Spleen (tissue), 7 donors: ENCODE data around the gene MARK2.

Experiments
- POLR2A ChIP-seq, 3 donors: fragments of 450-650 bp; IDR thresholded peaks; one replicate each; pipeline ENCODE4 v1.5.1; 2017; ENCODE audit warnings: antibody characterized with exemption in 3 of 3, mild to moderate bottlenecking in 1 of 3
- POLR2AphosphoS5 ChIP-seq, 3 donors: sonication (generic); formaldehyde crosslinking; IDR thresholded peaks; one replicate each; pipeline ENCODE4 v1.5.1; 2017; ENCODE audit warnings: antibody characterized with exemption in 3 of 3
- TF ChIP-seq, protein P1 (sequence below), 11 experiments: fragments of 200-600 bp in 7 of 11; fragments of 450-650 bp in 4 of 11; sonication (generic) in 4 of 11; IDR thresholded peaks in 8 of 11; conservative IDR thresholded peaks in 3 of 11; 1 replicate in 7 of 11; 2 replicates in 4 of 11; pipeline versions ENCODE4 v1.4.0 to v1.8.0; 2016 to 2021; ENCODE audit warnings: antibody characterized with exemption in 11 of 11, inconsistent platforms in 4 of 11, mild to moderate bottlenecking in 1 of 11
- donor health status: DM: no; HTN: no; CAD: no; lungs with moderate emphysema.
- donor health status: DM: no; HTN: no; CAD: no.
- donor health status: DM: no; HTN: no; CAD: no.

GRCh38 chr11:63908631-63909401 lies 69.9 kb downstream of the MARK2 start:
- TF ChIP-seq, protein P1, sequence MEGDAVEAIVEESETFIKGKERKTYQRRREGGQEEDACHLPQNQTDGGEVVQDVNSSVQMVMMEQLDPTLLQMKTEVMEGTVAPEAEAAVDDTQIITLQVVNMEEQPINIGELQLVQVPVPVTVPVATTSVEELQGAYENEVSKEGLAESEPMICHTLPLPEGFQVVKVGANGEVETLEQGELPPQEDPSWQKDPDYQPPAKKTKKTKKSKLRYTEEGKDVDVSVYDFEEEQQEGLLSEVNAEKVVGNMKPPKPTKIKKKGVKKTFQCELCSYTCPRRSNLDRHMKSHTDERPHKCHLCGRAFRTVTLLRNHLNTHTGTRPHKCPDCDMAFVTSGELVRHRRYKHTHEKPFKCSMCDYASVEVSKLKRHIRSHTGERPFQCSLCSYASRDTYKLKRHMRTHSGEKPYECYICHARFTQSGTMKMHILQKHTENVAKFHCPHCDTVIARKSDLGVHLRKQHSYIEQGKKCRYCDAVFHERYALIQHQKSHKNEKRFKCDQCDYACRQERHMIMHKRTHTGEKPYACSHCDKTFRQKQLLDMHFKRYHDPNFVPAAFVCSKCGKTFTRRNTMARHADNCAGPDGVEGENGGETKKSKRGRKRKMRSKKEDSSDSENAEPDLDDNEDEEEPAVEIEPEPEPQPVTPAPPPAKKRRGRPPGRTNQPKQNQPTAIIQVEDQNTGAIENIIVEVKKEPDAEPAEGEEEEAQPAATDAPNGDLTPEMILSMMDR (IDR thresholded peaks at IDR 0.05 in 8 of 11, conservative IDR thresholded peaks at IDR 0.05 in 3 of 11), result no peak
- TF ChIP-seq POLR2AphosphoS5 (IDR thresholded peaks at IDR 0.05) (peak; percentile 10 to 63 (median 31)), POLR2A (IDR thresholded peaks at IDR 0.05) (no peak)
